COLO668 (cell line): ENCODE results near the gene ZNF837.
A peak's percentile ranks its signal among the peaks of the same experiment; 100 is the strongest.
"Not testable (repeated sequence)": the region's sequence is repeated elsewhere in the genome, so short reads cannot be mapped to it uniquely, and the experiment has no call there.

ENCODE experiments used
- DNase-seq: peaks from one replicate; lab custom pipeline; 2025; ENCODE audit not compliant: unreplicated experiment; lab: John Stamatoyannopoulos, UW

The ZNF837 gene

DNA sequence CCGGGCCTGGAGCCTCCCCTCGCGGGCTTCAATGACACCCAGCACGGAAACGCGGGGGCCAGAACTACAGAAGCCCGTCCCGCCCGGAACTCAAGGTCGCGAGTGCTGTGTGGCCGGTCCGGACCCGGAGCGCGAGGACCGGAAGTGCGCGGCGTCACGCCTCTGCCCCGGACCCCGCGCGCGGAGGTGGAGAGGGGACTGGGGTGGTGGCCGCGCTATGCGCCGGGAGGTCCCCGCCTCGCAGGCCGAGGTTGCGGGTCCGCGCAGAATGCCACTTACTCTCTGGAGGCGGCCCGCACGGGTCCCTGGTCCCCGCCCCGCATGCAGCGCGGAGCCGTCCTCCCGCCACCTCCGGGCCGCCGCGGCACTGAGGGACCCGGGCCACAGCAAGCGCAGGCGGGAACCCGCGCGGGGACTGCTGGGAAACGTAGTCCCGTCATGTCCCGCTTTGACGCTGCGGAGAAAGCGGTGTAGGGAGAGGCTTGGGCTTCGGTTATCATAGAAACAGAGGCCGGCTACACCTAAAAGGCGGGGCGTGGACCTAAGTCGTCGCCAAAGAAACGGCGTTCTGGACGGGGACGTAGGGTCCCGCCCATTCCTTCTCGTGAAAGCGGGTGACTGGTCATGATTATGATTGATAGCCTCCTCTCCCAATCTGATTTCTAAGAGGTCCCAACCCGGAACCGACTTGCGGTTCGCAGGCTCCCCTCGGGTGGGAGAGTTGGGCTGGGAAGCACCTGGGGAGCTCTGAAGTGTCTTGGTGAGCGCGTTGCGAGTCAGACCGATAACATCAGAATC is at the start of gene ZNF837:
Gene ZNF837, minus strand, starts transcription at position 369 of the 798 bp plus-strand sequence. CDS start 11,698 bp downstream, outside the sequence.
- peak; percentile 97 for DNase-seq

DNA sequence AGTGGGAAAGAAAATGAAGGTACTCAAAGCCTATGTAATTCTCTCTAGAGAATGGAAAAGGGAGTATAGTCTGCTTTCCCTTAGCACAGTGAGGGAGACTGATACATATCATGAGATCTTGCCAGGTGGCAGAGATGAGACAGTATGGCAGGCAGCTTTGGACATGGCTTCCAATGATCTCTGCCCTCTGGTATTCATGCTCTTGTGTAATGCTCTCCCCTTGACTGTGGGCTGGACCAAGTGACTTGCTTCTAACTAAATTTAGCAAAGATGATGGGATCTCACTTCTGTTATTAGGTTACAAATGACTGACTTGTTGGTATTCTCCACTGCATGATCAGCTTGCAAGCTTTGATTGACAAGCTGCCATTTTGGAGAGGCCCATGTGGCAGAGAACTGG is 48.9 kb upstream of the ZNF837 start:
- DNase-seq, result no peak

GRCh38 chr19:58428617-58429016 is 47.8 kb upstream of the ZNF837 start:
- DNase-seq, result no peak

DNA sequence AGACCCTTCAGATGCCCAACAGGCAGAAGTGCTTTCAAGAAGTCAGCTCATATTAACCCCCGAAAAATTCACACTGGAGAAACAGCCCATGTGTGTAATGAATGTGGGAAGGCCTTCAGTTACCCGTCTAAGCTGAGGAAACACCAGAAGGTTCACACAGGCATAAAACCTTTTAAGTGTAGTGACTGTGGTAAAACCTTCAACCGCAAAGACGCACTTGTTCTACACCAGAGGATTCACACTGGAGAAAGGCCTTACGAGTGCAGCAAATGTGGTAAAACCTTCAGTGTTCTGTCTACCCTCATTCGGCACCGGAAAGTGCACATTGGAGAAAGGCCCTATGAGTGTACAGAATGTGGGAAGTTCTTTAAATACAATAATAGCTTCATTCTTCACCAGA is 36.2 kb upstream of the ZNF837 start:
- DNase-seq, result no peak

DNA sequence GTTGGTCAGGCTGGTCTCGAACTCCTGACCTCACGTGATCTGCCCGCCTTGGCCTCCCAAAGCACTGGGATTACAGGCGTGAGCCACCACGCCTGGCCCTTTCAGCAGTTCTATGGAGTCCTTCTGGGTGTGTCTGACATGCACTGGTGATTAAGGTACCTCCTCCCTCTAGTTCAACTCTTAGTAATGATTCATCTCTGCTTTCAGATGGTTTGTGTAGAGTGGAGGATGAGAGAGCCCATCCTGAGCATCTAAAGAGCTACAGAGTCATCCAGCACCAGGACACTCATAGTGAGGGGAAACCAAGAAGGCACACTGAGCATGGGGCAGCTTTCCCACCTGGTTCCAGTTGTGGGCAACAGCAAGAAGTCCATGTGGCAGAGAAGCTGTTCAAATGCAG is 35.8 kb upstream of the ZNF837 start:
- DNase-seq, result no peak

- DNase-seq, result peak; percentile 36
Observed at GRCh38 chr19:58409010-58409790, 28.4 kb upstream of the ZNF837 start.

DNA sequence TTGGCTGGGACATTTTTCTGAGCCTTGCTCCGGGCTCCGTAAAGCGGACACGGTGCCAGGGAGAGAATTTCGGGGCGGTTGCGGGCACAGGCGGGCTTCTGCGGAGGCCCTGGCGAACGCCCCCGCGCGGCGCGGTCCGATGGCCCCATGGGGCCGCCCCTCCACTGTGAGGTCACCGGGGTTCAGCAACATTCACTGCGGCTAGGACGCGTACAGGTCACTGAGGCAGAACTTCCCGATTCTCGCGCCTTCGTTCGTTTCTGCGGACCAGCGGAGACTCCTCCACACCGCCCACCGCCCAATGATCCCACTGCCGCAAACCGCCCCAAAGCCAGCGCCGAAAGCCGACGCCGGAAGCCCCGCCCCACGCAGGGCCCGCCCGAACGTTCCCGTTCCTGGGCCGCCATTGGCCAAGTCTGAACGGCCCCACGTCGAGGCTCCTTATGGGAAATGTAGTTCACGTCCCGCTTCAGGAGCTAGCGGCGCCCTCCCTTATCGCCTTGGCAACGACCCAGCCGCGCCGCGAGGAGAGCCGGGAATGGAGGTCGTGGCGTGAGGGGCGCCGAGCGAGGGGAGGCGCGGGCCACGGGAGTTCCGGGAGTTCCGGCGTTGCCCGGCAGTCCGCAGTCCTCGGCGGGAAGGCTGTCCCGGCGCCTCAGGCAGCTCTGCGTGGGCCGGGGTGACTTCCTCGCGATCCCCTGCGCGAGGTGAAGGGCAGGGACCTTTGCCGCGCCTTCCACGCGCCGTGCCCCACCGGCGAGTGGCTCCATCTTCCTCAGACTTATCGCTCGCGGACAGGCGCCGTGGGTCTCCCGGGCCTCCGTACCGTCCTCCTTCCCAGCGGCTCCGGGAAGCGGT is 27.6 kb upstream of the ZNF837 start, which contains the start of gene ZNF584:
Gene ZNF584, plus strand, starts transcription at position 498 of the 858 bp plus-strand sequence. CDS start 499 bp downstream, outside the sequence.
- peak; percentile 93 for DNase-seq

DNA sequence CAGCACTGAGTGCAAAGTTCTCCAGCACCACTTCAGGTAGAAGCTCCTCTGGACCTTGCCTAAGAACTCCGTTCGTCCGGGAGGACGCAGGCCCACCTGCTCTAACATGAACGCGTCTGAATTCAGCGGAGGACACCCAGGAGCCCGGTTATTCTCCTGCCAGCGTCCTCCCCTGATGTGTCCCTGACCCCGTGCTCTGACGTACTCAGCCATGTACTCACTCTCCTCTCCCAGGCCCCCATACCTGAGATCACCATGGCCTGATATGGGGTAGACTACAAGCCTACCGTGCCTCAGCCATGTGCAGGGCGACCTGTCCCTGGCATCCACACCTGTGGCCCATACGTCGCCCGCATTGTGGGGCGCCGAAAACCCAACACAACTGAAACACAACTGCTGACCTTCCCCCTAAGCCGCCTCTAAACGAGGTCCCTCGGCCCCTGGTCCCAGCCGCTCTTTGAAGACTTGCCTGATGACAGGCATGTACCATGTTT is 26.9 kb upstream of the ZNF837 start:
- peak; percentile 36 for DNase-seq

DNA sequence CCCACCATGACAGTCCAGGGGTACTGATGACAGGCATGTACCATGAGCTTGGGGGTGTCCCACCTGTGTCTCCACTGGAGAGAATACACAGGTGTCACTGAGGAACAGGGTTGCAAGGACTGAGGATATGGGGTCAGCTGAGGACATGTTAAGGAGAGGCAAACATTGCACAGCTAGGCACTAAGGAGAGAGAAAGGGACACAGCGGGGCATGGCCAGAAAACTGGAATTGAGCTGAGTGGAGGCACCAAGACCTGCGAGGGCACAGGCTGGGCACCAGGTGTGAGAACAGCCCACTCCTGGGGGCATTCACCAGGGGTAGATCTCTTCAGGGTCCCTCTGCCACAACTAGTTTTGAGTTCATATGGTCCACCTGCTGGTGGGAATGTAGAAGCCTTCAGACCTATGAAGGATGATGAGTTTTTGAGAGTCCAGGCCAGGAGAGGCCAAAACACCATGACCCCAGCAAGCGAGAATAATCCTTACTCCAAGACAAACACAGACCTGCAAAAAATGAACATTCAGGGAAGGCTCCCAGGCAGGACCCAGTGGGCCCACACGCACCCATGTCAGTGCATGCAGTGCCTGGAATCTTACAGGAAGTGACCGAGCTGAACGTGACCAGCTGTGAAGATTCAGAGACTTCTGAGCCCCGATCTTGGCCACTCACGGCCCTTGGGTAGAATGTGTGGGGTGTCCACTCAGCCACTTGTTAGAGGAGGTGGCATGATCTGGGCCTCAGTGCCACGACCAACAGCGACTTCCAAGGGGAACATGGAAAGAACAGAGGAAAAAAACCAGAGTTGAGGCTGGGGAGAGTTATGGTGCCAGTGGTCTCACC is 26.2 kb upstream of the ZNF837 start:
- DNase-seq, result no peak

GRCh38 chr19:58403920-58404478 is 23.2 kb upstream of the ZNF837 start:
- DNase-seq, result not testable (repeated sequence)

GRCh38 chr19:58401840-58402421 is 21.1 kb upstream of the ZNF837 start:
- no peak for DNase-seq

- peak; percentile 100 for DNase-seq
Observed at GRCh38 chr19:58400916-58401839, 20.3 kb upstream of the ZNF837 start.

GRCh38 chr19:58400316-58400915 is 19.6 kb upstream of the ZNF837 start:
- no peak for DNase-seq

DNA sequence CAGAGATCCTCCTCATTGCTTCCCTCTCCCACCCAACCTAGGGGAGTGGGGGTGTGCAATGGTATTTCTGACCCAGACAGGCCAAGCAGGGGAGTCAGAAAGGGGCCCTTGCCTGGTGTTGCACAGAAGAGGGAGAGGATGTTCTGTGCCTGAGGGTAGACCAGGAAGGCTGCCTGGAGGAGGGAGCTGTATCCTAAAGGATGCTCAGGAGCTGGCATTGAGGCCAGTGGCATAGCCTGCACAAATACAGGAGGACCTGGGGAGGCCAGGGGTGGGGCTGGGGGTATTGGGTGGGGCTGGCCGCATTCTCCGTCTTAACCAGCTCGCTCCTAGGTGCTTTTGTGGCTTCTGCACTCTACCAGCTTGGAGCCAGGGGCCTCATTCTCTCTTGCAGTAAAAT is 19.1 kb upstream of the ZNF837 start:
- DNase-seq, result no peak

GRCh38 chr19:58398545-58398944 is 17.7 kb upstream of the ZNF837 start:
- DNase-seq, result no peak

DNA sequence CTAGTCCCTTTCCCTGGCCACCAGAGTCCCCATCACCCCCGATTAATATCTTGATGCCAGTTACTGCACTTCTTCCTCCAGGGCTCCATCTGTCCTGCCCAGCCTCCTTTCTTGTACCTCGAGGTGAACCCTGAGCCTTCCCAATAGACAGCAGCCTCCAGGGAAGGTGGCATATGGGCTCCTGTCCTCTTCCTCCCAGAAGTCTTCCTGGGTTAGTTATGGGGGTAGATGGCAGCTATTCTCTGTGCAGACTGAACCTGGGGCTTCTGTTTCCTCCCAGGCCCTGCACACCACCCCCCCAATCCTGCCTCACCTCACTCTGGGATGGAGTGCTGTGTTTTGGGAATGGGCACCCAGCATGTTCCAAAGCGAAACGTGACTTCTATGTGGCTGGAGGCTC is 17.3 kb upstream of the ZNF837 start:
- DNase-seq, result no peak

- DNase-seq, result no peak
Observed at GRCh38 chr19:58397533-58398037, 16.8 kb upstream of the ZNF837 start.
